Neural crest cell (in vitro differentiated cells): ENCODE measurements around the gene DPH7. TPM values are rescaled to one million over a fixed set of nuclear protein-coding genes. Genes with fewer than 3 reads are reported as not detected.

Experiments used
- DNase-seq: peaks from one replicate; pipeline ENCODE4 v3.0.0; 2021; ENCODE audit warnings: low read depth, mixed read lengths, low spot score
- H3K27ac Mint-ChIP-seq: one replicate; pipeline ENCODE4 v1.8.0; 2021; ENCODE audit warnings: mild to moderate bottlenecking, mixed read lengths; ENCODE audit not compliant: unreplicated experiment
- H3K27me3 Mint-ChIP-seq: 2 replicates; pipeline ENCODE4 v1.8.0; 2021; ENCODE audit warnings: low read depth, mild to moderate bottlenecking, mixed read lengths
- H3K36me3 Mint-ChIP-seq: 2 replicates; pipeline ENCODE4 v1.8.0; 2021; ENCODE audit warnings: low read depth, mild to moderate bottlenecking, mixed read lengths
- H3K4me1 Mint-ChIP-seq: 2 replicates; pipeline ENCODE4 v1.8.0; 2021; ENCODE audit warnings: mixed read lengths
- H3K4me3 Mint-ChIP-seq: one replicate; pipeline ENCODE4 v1.8.0; 2021; ENCODE audit warnings: mild to moderate bottlenecking, mixed read lengths
- H3K9me3 Mint-ChIP-seq: 2 replicates; pipeline ENCODE4 v1.8.0; 2021; ENCODE audit warnings: mixed read lengths
- total RNA-seq: library from RNA; stranded (reverse); gene quantifications from 2 replicates; pipeline ENCODE4 v1.2.1, GENCODE V29; 2021
- TF ChIP-seq, protein P1 (sequence below): fragments of 200-600 bp; sonication (generic); conservative IDR thresholded peaks from 2 replicates; pipeline ENCODE4 v1.5.0; 2021; ENCODE audit warnings: antibody characterized with exemption, mild to moderate bottlenecking

DPH7 gene
- total RNA-seq, 1 donor from 2014 or later: 63.0 TPM

DNA sequence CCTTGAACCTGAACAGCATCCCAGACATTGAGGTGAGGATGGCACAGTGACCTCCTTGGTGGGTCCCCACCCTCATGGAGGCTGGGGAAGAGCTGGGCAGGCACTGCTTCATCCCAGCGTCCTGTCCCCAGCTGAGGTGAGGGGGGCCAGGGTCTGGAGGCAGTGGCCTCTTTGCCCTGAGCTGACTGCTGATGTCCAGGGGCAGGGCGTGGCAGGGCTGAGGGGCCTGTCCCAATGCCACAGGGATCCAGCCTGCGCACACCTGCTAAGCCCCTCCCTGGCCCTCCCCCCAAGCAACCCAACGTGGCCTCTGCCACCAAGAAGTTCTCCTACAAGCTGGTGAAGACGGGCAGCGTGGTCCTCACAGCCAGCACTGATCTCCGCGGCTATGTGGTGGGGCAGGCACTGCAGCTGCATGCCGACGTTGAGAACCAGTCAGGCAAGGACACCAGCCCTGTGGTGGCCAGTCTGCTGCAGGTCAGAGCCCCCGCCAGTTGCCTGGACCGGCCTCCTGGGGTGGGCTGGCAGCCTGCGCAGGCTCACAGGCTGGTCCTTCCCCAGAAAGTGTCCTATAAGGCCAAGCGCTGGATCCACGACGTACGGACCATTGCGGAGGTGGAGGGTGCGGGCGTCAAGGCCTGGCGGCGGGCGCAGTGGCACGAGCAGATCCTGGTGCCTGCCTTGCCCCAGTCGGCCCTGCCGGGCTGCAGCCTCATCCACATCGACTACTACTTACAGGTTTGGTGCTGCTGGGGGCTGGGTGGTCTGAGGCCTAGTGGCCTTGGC lies 35.2 kb upstream of the DPH7 start:
- Mint-ChIP-seq H3K9me3 (no peaks in the 10 kb centered on the region), H3K36me3 (no peaks in the 10 kb centered on the region), H3K4me3 (no peak overlapping the region), H3K4me1 (peaks cover 9% of the 10 kb centered on the region), H3K27ac (no peak overlapping the region), H3K27me3 (no peaks in the 10 kb centered on the region)
- TF ChIP-seq, protein P1, sequence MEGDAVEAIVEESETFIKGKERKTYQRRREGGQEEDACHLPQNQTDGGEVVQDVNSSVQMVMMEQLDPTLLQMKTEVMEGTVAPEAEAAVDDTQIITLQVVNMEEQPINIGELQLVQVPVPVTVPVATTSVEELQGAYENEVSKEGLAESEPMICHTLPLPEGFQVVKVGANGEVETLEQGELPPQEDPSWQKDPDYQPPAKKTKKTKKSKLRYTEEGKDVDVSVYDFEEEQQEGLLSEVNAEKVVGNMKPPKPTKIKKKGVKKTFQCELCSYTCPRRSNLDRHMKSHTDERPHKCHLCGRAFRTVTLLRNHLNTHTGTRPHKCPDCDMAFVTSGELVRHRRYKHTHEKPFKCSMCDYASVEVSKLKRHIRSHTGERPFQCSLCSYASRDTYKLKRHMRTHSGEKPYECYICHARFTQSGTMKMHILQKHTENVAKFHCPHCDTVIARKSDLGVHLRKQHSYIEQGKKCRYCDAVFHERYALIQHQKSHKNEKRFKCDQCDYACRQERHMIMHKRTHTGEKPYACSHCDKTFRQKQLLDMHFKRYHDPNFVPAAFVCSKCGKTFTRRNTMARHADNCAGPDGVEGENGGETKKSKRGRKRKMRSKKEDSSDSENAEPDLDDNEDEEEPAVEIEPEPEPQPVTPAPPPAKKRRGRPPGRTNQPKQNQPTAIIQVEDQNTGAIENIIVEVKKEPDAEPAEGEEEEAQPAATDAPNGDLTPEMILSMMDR: no peak
- no peak for DNase-seq

DNA sequence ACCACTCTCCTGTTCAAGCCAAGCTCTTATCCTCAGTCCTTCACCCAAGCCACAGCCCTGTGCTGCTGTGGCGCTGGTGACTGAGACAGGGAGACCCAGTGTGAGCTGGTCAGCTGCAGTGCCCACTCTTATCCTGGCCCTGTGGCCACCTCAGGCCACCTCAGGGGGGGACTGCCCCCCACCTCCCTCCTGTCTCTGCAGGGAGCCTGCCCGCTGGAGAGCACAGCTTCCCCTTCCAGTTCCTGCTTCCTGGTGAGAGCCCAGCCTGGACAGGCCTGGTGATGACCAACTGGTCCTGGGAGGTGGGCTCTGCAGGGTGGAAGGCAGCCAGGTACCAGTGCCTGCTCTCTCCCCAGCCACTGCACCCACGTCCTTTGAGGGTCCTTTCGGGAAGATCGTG lies 34.5 kb upstream of the DPH7 start:
- Mint-ChIP-seq H3K9me3 (no peaks in the 10 kb centered on the region), H3K27ac (no peak overlapping the region), H3K27me3 (no peaks in the 10 kb centered on the region), H3K4me1 (peaks cover 9% of the 10 kb centered on the region), H3K4me3 (peak overlapping the region; percentile 57), H3K36me3 (no peaks in the 10 kb centered on the region)
- TF ChIP-seq, protein P1: no peak
- DNase-seq: no peak

DNA sequence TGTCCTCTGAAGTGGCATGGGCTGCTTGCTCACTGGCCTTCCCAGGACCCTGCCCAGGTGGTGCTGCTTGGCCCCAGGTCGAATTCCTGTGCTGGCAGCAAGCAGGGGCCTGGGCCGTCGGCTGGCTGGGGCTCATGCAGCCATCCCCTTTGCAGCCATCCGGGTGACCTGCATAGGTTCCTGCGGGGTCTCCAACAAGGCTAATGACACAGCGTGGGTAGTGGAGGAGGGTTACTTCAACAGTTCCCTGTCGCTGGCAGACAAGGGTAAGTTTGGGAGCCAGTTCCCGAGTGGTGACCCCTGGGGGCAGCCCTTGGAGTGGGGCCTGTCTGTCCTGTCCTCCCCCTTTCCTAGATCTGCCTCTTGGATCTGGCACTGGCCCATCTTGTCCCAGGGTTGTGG lies 34.0 kb upstream of the DPH7 start:
- H3K4me3 Mint-ChIP-seq: peak overlapping the region; percentile 57
- no peaks in the 10 kb centered on the region for H3K27me3 Mint-ChIP-seq
- H3K27ac Mint-ChIP-seq: no peak overlapping the region
- TF ChIP-seq, protein P1: no peak
- no peak for DNase-seq
- H3K9me3 Mint-ChIP-seq: no peaks in the 10 kb centered on the region
- no peaks in the 10 kb centered on the region for H3K36me3 Mint-ChIP-seq
- H3K4me1 Mint-ChIP-seq: peaks cover 6% of the 10 kb centered on the region

- Mint-ChIP-seq H3K27me3 (peaks cover 6% of the 10 kb centered on the region), H3K9me3 (no peaks in the 10 kb centered on the region), H3K4me1 (peaks cover 7% of the 10 kb centered on the region), H3K36me3 (no peaks in the 10 kb centered on the region), H3K4me3 (peak overlapping the region; percentile 79), H3K27ac (no peak overlapping the region)
- TF ChIP-seq, protein P1: no peak
- DNase-seq: no peak
Observed at GRCh38 chr9:137611623-137612609, 33.2 kb upstream of the DPH7 start.

DNA sequence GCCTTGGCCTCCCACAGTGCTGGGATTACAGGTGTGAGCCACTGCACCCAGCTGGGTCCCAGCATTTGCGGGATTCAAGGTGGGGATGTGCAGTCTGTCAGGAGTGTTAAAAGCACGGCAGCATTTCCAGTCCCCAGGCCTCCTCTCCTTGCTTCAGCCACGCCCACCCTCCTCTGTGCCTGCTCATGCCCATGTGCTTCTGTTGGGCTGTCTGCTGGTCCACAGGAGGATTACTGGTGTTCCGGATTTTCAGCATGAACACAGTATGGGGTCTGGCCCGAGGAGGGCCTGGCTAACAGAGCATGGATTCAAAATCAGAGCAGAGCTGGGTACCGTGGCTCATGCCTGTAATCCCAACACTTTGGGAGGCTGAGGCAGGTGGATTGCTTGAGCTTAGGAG lies 32.2 kb upstream of the DPH7 start:
- no peaks in the 10 kb centered on the region for H3K36me3 Mint-ChIP-seq
- TF ChIP-seq, protein P1: no peak
- H3K4me1 Mint-ChIP-seq: peaks cover 10% of the 10 kb centered on the region
- no peak overlapping the region for H3K27ac Mint-ChIP-seq
- H3K4me3 Mint-ChIP-seq: peak overlapping the region; percentile 79
- peaks cover 8% of the 10 kb centered on the region for H3K27me3 Mint-ChIP-seq
- no peaks in the 10 kb centered on the region for H3K9me3 Mint-ChIP-seq
- no peak for DNase-seq
